ENCODE results near the gene SDCCAG8. TPM values are rescaled to one million over a fixed set of nuclear protein-coding genes. Genes with fewer than 3 reads are reported as not detected.

Gene SDCCAG8
- total and polyA plus RNA-seq, 2 of the 8 experiments (the other 6 are each of a cell fraction or from before 2014, with no cell fraction given): 15.6 to 21.0 TPM

GRCh38 chr1:243230914-243231313, 24.9 kb upstream of the SDCCAG8 start (continued):
- TF ChIP-seq, protein P1, sequence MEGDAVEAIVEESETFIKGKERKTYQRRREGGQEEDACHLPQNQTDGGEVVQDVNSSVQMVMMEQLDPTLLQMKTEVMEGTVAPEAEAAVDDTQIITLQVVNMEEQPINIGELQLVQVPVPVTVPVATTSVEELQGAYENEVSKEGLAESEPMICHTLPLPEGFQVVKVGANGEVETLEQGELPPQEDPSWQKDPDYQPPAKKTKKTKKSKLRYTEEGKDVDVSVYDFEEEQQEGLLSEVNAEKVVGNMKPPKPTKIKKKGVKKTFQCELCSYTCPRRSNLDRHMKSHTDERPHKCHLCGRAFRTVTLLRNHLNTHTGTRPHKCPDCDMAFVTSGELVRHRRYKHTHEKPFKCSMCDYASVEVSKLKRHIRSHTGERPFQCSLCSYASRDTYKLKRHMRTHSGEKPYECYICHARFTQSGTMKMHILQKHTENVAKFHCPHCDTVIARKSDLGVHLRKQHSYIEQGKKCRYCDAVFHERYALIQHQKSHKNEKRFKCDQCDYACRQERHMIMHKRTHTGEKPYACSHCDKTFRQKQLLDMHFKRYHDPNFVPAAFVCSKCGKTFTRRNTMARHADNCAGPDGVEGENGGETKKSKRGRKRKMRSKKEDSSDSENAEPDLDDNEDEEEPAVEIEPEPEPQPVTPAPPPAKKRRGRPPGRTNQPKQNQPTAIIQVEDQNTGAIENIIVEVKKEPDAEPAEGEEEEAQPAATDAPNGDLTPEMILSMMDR (IDR thresholded peaks at IDR 0.05; ENCODE audit: control extremely low read depth in 1 of 3, insufficient read depth in 1 of 3, low read depth in 1 of 3, low read length in 3 of 3): no peak
- TF ChIP-seq KDM1A (IDR thresholded peaks at IDR 0.05; ENCODE audit: borderline replicate concordance, low read length): no peak

All from H1 (cell line).